SJSA1 (cell line): Measurements from ENCODE around the gene PLEKHD1. TPM values are rescaled to one million over a fixed set of nuclear protein-coding genes. Genes with fewer than 3 reads are reported as not detected.

Source experiments
- DNase-seq, 2 experiments: peaks; one replicate each; pipeline ENCODE4 v3.0.0-alpha.2; 2015 to 2020; ENCODE audit warnings: low spot score in 2 of 2, low read depth in 1 of 2
- H3K27ac ChIP-seq: fragments of 250-450 bp; sonication (Bioruptor Pico); 2 replicates; pipeline ENCODE4 v1.5.1; 2020; ENCODE audit warnings: mild to moderate bottlenecking, moderate library complexity
- H3K27me3 ChIP-seq: fragments of 250-450 bp; sonication (Bioruptor Pico); replicated peaks from 2 replicates; pipeline ENCODE4 v1.5.1; 2020; ENCODE audit warnings: mild to moderate bottlenecking, moderate library complexity
- H3K36me3 ChIP-seq: fragments of 250-450 bp; sonication (Bioruptor Pico); 2 replicates; pipeline ENCODE4 v1.5.1; 2020; ENCODE audit warnings: mild to moderate bottlenecking
- H3K4me1 ChIP-seq: fragments of 250-450 bp; sonication (Bioruptor Pico); replicated peaks from 2 replicates; pipeline ENCODE4 v1.6.1; 2021; ENCODE audit warnings: mild to moderate bottlenecking
- H3K4me3 ChIP-seq: fragments of 250-450 bp; sonication (Bioruptor Pico); 2 replicates; pipeline ENCODE4 v1.5.1; 2020; ENCODE audit warnings: mild to moderate bottlenecking
- H3K9me3 ChIP-seq: fragments of 250-450 bp; sonication (Bioruptor Pico); replicated peaks from 2 replicates; pipeline ENCODE4 v1.5.1; 2020; ENCODE audit warnings: mild to moderate bottlenecking
- total RNA-seq: library from RNA; depleted of rRNA; stranded (reverse); fragments of >200 nt; shearing (Covaris generic); gene quantifications from 2 replicates; pipeline ENCODE4 v1.2.3, GENCODE V29; 2014

The PLEKHD1 gene
- total RNA-seq, 1 experiment from 2014 or later: 0.03 TPM

GRCh38 chr14:69506241-69506595, 21.7 kb downstream of the PLEKHD1 start:
- no peaks in the 10 kb centered on the region; the same call in 1 of the 2 replicates for H3K27me3 ChIP-seq
- no peak overlapping the region for H3K27ac ChIP-seq
- DNase-seq: no peak
- no peak overlapping the region for H3K4me3 ChIP-seq
- H3K4me1 ChIP-seq: no peaks in the 10 kb centered on the region
- H3K36me3 ChIP-seq: no peaks in the 10 kb centered on the region
- no peaks in the 10 kb centered on the region for H3K9me3 ChIP-seq

GRCh38 chr14:69518289-69519101, 34.0 kb downstream of the PLEKHD1 start:
- H3K9me3 ChIP-seq: no peaks in the 10 kb centered on the region
- H3K4me1 ChIP-seq: no peaks in the 10 kb centered on the region
- no peaks in the 10 kb centered on the region for H3K36me3 ChIP-seq
- H3K27ac ChIP-seq: no peak overlapping the region
- DNase-seq: no peak
- H3K27me3 ChIP-seq: no peaks in the 10 kb centered on the region
- H3K4me3 ChIP-seq: no peak overlapping the region

- Histone ChIP-seq H3K4me1 (no peaks in the 10 kb centered on the region), H3K27ac (no peak overlapping the region), H3K27me3 (no peaks in the 10 kb centered on the region), H3K9me3 (no peaks in the 10 kb centered on the region), H3K36me3 (no peaks in the 10 kb centered on the region), H3K4me3 (no peak overlapping the region)
- DNase-seq: no peak
Observed at GRCh38 chr14:69519204-69520100, 34.9 kb downstream of the PLEKHD1 start.

- H3K4me1 ChIP-seq: no peaks in the 10 kb centered on the region
- no peak overlapping the region for H3K27ac ChIP-seq
- no peaks in the 10 kb centered on the region for H3K27me3 ChIP-seq
- no peaks in the 10 kb centered on the region for H3K9me3 ChIP-seq
- DNase-seq: no peak
- no peak overlapping the region for H3K4me3 ChIP-seq
- H3K36me3 ChIP-seq: no peaks in the 10 kb centered on the region
Observed at GRCh38 chr14:69522026-69522425, 37.5 kb downstream of the PLEKHD1 start.

GRCh38 chr14:69525896-69526295, 41.4 kb downstream of the PLEKHD1 start:
- Histone ChIP-seq H3K4me1 (no peaks in the 10 kb centered on the region), H3K27me3 (0 out of 2 replicates have a peak, but pooled peaks cover 3% of the 10 kb centered on the region), H3K27ac (no peak overlapping the region), H3K36me3 (no peaks in the 10 kb centered on the region), H3K9me3 (no peaks in the 10 kb centered on the region), H3K4me3 (no peak overlapping the region)
- no peak for DNase-seq

- H3K4me1 ChIP-seq: no peaks in the 10 kb centered on the region
- 0 out of 2 replicates have a peak, but pooled peaks cover 3% of the 10 kb centered on the region for H3K27me3 ChIP-seq
- H3K4me3 ChIP-seq: no peak overlapping the region
- no peaks in the 10 kb centered on the region for H3K9me3 ChIP-seq
- no peak overlapping the region for H3K27ac ChIP-seq
- H3K36me3 ChIP-seq: no peaks in the 10 kb centered on the region
- no peak for DNase-seq
Observed at GRCh38 chr14:69527635-69528034, 43.1 kb downstream of the PLEKHD1 start.

GRCh38 chr14:69528143-69528542, 43.6 kb downstream of the PLEKHD1 start:
- H3K27ac ChIP-seq: no peak overlapping the region
- no peak for DNase-seq
- no peak overlapping the region for H3K4me3 ChIP-seq
- H3K4me1 ChIP-seq: no peaks in the 10 kb centered on the region
- H3K27me3 ChIP-seq: 0 out of 2 replicates have a peak, but pooled peaks cover 3% of the 10 kb centered on the region
- H3K9me3 ChIP-seq: no peaks in the 10 kb centered on the region
- H3K36me3 ChIP-seq: no peaks in the 10 kb centered on the region

- H3K4me1 ChIP-seq: no peaks in the 10 kb centered on the region
- no peak for DNase-seq
- H3K4me3 ChIP-seq: no peak overlapping the region
- no peaks in the 10 kb centered on the region for H3K9me3 ChIP-seq
- 0 out of 2 replicates have a peak, but pooled peaks cover 3% of the 10 kb centered on the region for H3K27me3 ChIP-seq
- H3K36me3 ChIP-seq: no peaks in the 10 kb centered on the region
- H3K27ac ChIP-seq: no peak overlapping the region
Observed at GRCh38 chr14:69528930-69529329, 44.4 kb downstream of the PLEKHD1 start.

GRCh38 chr14:69529563-69529962, 45.0 kb downstream of the PLEKHD1 start:
- Histone ChIP-seq H3K27ac (no peak overlapping the region), H3K9me3 (no peaks in the 10 kb centered on the region), H3K4me1 (no peaks in the 10 kb centered on the region), H3K27me3 (0 out of 2 replicates have a peak, but pooled peaks cover 3% of the 10 kb centered on the region), H3K36me3 (no peaks in the 10 kb centered on the region), H3K4me3 (no peak overlapping the region)
- DNase-seq: no peak

GRCh38 chr14:69530095-69530494, 45.6 kb downstream of the PLEKHD1 start:
- Histone ChIP-seq H3K4me1 (no peaks in the 10 kb centered on the region), H3K9me3 (no peaks in the 10 kb centered on the region), H3K4me3 (no peak overlapping the region), H3K27ac (no peak overlapping the region), H3K27me3 (0 out of 2 replicates have a peak, but pooled peaks cover 3% of the 10 kb centered on the region), H3K36me3 (no peaks in the 10 kb centered on the region)
- DNase-seq: no peak

- no peak overlapping the region for H3K4me3 ChIP-seq
- 0 out of 2 replicates have a peak, but pooled peaks cover 3% of the 10 kb centered on the region for H3K27me3 ChIP-seq
- H3K9me3 ChIP-seq: no peaks in the 10 kb centered on the region
- no peaks in the 10 kb centered on the region for H3K36me3 ChIP-seq
- no peak for DNase-seq
- no peaks in the 10 kb centered on the region for H3K4me1 ChIP-seq
- no peak overlapping the region for H3K27ac ChIP-seq
Observed at GRCh38 chr14:69531135-69531534, 46.6 kb downstream of the PLEKHD1 start.

GRCh38 chr14:69532561-69533340, 48.2 kb downstream of the PLEKHD1 start:
- Histone ChIP-seq H3K27ac (no peak overlapping the region), H3K4me1 (no peaks in the 10 kb centered on the region), H3K27me3 (0 out of 2 replicates have a peak, but pooled peaks cover 3% of the 10 kb centered on the region)

GRCh38 chr14:69535230-69535848, 50.8 kb downstream of the PLEKHD1 start:
- H3K4me1 ChIP-seq: no peaks in the 10 kb centered on the region
- H3K27me3 ChIP-seq: 0 out of 2 replicates have a peak, but pooled peaks cover 5% of the 10 kb centered on the region
- no peak overlapping the region for H3K27ac ChIP-seq
- H3K36me3 ChIP-seq: no peaks in the 10 kb centered on the region
- H3K4me3 ChIP-seq: no peak overlapping the region
- DNase-seq: peak in 1 of 2 experiments; percentile 15
- H3K9me3 ChIP-seq: no peaks in the 10 kb centered on the region

More at GRCh38 chr14:69532561-69533340, 48.2 kb downstream of the PLEKHD1 start:
- Histone ChIP-seq H3K9me3 (no peaks in the 10 kb centered on the region), H3K36me3 (no peaks in the 10 kb centered on the region), H3K4me3 (no peak overlapping the region)
- DNase-seq: no peak
